Stomach (tissue), 4 donors: ENCODE data around the gene UPP2.

Experiments
- CTCF ChIP-seq, 7 experiments: fragments of 450-650 bp in 4 of 7; fragments of 200-600 bp in 3 of 7; sonication (generic) in 3 of 7; IDR thresholded peaks; one replicate each; pipeline ENCODE4 v1.5.1; 2016 to 2019; ENCODE audit warnings: antibody characterized with exemption in 7 of 7, control low read depth in 2 of 7, mild to moderate bottlenecking in 1 of 7
- EP300 ChIP-seq: sonication (generic); formaldehyde crosslinking; IDR thresholded peaks from one replicate; pipeline ENCODE4 v1.6.1; 2017; ENCODE audit warnings: antibody characterized with exemption
- POLR2A ChIP-seq, 4 donors: fragments of 450-650 bp; IDR thresholded peaks; one replicate each; pipeline ENCODE4 v1.6.1; 2016; ENCODE audit warnings: antibody characterized with exemption in 4 of 4, control low read depth in 2 of 4, mild to moderate bottlenecking in 1 of 4, moderate library complexity in 1 of 4
- POLR2AphosphoS5 ChIP-seq, 3 donors: sonication (generic); formaldehyde crosslinking; IDR thresholded peaks; one replicate each; pipeline ENCODE4 v1.6.1; 2016; ENCODE audit warnings: antibody characterized with exemption in 3 of 3

DNA sequence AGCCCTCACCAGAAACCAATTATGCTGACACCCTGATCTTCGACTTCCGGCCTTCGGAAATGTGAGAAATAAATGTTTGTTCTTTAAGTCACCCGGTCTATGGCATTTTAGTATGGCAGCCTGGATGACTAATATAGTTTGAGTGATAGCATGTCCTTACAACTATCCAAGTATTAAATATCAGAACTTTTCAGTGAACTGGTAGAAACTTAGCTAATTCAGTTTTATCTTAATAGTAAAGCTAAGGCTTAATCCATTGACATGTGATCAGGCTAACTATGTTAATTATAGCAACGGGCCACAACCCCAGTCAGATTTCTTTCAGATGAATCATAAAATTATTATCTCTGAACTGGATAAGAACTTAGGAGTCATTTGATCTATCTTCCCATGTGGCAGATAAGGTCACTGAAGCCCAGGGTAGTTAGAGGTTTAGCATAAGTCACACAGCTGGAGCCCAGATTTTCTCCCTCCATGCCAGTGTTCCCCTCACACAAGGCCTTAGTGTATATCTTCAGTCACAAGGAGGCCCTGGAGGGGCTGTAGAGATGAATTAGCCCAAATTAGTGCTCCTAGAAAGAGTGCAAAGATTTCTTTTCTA lies 40.7 kb upstream of the UPP2 start:
- no peak for TF ChIP-seq POLR2A (IDR thresholded peaks at IDR 0.05)
- no peak for TF ChIP-seq CTCF (IDR thresholded peaks at IDR 0.05)
- TF ChIP-seq POLR2AphosphoS5 (IDR thresholded peaks at IDR 0.05), result no peak
- TF ChIP-seq EP300, result no peak
